DOHH2 (cell line): ENCODE measurements around the gene PDE4D.

Experiments
- H3F3A ChIP-seq: fragments of 200-600 bp; sonication (generic), shearing (Covaris generic); 2 replicates; pipeline ENCODE4 v1.6.0; 2016; ENCODE audit warnings: antibody characterized with exemption, mild to moderate bottlenecking; ENCODE audit not compliant: control insufficient read depth, insufficient read depth
- H3K27ac ChIP-seq: fragments of 200-600 bp; sonication (generic); 2 replicates; pipeline ENCODE4 v1.5.1; 2014; ENCODE audit warnings: low read depth, mild to moderate bottlenecking, low read length, moderate library complexity
- H3K27me3 ChIP-seq: fragments of 200-600 bp; sonication (generic); 2 replicates; pipeline ENCODE4 v1.6.1; 2014; ENCODE audit warnings: mild to moderate bottlenecking, low read length, mixed read lengths; ENCODE audit not compliant: control insufficient read depth
- H3K36me3 ChIP-seq: fragments of 200-600 bp; sonication (generic); 2 replicates; pipeline ENCODE4 v1.6.1; 2014; ENCODE audit warnings: mild to moderate bottlenecking, low read length, moderate library complexity, mixed read lengths; ENCODE audit not compliant: control insufficient read depth
- H3K4me1 ChIP-seq: fragments of 200-600 bp; sonication (generic); 2 replicates; pipeline ENCODE4 v1.6.1; 2014; ENCODE audit warnings: mild to moderate bottlenecking, low read length, mixed read lengths; ENCODE audit not compliant: control insufficient read depth
- H3K4me2 ChIP-seq: fragments of 200-600 bp; sonication (generic); 2 replicates; pipeline ENCODE4 v1.6.0; 2014; ENCODE audit warnings: mild to moderate bottlenecking, low read length, moderate library complexity
- H3K4me3 ChIP-seq: fragments of 200-600 bp; sonication (generic); 2 replicates; pipeline ENCODE4 v1.5.1; 2014; ENCODE audit warnings: mild to moderate bottlenecking, low read length, mixed read lengths
- H3K79me2 ChIP-seq: fragments of 200-600 bp; sonication (generic); 2 replicates; pipeline ENCODE4 v1.6.1; 2014; ENCODE audit warnings: mild to moderate bottlenecking, low read length, mixed read lengths; ENCODE audit not compliant: control insufficient read depth
- H3K9me2 ChIP-seq: fragments of 200-600 bp; sonication (generic); replicated peaks from 2 replicates; pipeline ENCODE4 v1.6.1; 2014; ENCODE audit warnings: mild to moderate bottlenecking, low read length, mixed read lengths; ENCODE audit not compliant: control insufficient read depth
- H3K9me3 ChIP-seq: fragments of 200-600 bp; sonication (generic); 2 replicates; pipeline ENCODE4 v1.6.1; 2014; ENCODE audit warnings: antibody characterized with exemption, low read length, mixed read lengths; ENCODE audit not compliant: control insufficient read depth, insufficient read depth
- H4K20me1 ChIP-seq: fragments of 200-600 bp; sonication (generic); 2 replicates; pipeline ENCODE4 v1.6.0; 2014; ENCODE audit warnings: low read depth, mild to moderate bottlenecking, antibody characterized with exemption, low read length, moderate library complexity; ENCODE audit not compliant: control insufficient read depth, insufficient read depth
- EZH2phosphoT487 ChIP-seq: fragments of 200-600 bp; sonication (generic); IDR thresholded peaks from 2 replicates; pipeline ENCODE4 v1.6.1; 2017; ENCODE audit warnings: borderline replicate concordance, mild to moderate bottlenecking, antibody characterized with exemption, low read length, moderate library complexity, mixed read lengths
- TF ChIP-seq, protein P1 (sequence below): fragments of 200-600 bp; sonication (generic); IDR thresholded peaks from one replicate; pipeline ENCODE4 v1.5.1; 2014; ENCODE audit warnings: antibody characterized with exemption, mild to moderate bottlenecking, low read depth, low read length; ENCODE audit not compliant: poor library complexity, severe bottlenecking

PDE4D gene

DNA sequence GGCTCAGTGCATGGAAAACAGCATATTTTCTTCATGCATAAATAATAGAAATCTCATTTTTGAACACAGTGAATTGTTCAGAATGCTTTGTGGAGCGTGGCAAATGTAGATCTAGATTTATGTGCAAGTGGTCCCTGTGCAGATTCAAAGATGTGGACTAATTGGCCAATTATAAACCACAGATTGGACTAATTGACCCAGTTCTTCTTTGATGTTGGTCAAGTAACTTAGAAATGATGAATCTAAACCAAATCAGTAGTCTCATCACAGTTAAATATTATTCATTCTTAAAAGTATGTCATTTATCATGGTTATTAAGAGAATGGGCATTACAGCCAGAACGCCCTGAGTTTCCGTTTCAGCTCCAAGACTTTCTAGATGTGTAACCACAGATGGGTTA lies 11.7 kb upstream of the PDE4D start:
- no peaks in the 10 kb centered on the region for H3K27me3 ChIP-seq
- H4K20me1 ChIP-seq = no peaks in the 10 kb centered on the region
- TF ChIP-seq EZH2phosphoT487 = no peak
- TF ChIP-seq, protein P1, sequence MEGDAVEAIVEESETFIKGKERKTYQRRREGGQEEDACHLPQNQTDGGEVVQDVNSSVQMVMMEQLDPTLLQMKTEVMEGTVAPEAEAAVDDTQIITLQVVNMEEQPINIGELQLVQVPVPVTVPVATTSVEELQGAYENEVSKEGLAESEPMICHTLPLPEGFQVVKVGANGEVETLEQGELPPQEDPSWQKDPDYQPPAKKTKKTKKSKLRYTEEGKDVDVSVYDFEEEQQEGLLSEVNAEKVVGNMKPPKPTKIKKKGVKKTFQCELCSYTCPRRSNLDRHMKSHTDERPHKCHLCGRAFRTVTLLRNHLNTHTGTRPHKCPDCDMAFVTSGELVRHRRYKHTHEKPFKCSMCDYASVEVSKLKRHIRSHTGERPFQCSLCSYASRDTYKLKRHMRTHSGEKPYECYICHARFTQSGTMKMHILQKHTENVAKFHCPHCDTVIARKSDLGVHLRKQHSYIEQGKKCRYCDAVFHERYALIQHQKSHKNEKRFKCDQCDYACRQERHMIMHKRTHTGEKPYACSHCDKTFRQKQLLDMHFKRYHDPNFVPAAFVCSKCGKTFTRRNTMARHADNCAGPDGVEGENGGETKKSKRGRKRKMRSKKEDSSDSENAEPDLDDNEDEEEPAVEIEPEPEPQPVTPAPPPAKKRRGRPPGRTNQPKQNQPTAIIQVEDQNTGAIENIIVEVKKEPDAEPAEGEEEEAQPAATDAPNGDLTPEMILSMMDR = no peak

DNA sequence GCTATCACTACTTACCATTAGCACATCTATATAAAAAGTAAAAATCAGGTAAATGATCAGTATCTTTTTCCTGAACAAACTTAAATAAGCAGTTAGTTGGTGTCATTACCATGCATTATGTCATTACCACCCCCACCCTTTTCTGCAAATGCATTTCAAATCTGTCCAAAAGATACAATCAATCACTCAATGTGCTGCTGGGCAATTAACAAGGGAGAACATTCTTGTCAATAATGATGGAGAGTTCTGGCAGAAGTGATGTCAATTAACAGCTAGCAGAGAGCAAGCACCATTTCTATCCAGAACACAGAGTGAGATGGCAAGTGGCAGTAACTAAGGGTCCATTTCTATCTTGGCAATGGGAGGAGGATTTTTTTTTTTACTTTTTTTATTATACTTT lies 3.5 kb upstream of the PDE4D start:
- Histone ChIP-seq H3K4me1 (no peaks in the 10 kb centered on the region), H3K27me3 (no peaks in the 10 kb centered on the region), H3K4me2 (no peak overlapping the region), H3K27ac (no peak overlapping the region), H3K36me3 (no peaks in the 10 kb centered on the region), H3K4me3 (no peak overlapping the region), H3K79me2 (no peaks in the 10 kb centered on the region), H3K9me2 (no peaks in the 10 kb centered on the region), H3F3A (no peaks in the 10 kb centered on the region), H3K9me3 (no peaks in the 10 kb centered on the region), H4K20me1 (no peaks in the 10 kb centered on the region)
- no peak for TF ChIP-seq EZH2phosphoT487
- TF ChIP-seq, protein P1 = no peak

More for the DNA sequence above, 11.7 kb upstream of the PDE4D start:
- H3K9me3 ChIP-seq = no peaks in the 10 kb centered on the region
- no peak overlapping the region for H3K4me2 ChIP-seq
- H3F3A ChIP-seq = no peaks in the 10 kb centered on the region
- no peak overlapping the region for H3K27ac ChIP-seq
- no peaks in the 10 kb centered on the region for H3K4me1 ChIP-seq
- no peaks in the 10 kb centered on the region for H3K9me2 ChIP-seq
- no peak overlapping the region for H3K4me3 ChIP-seq
- H3K79me2 ChIP-seq = no peaks in the 10 kb centered on the region
- no peaks in the 10 kb centered on the region for H3K36me3 ChIP-seq

DNA sequence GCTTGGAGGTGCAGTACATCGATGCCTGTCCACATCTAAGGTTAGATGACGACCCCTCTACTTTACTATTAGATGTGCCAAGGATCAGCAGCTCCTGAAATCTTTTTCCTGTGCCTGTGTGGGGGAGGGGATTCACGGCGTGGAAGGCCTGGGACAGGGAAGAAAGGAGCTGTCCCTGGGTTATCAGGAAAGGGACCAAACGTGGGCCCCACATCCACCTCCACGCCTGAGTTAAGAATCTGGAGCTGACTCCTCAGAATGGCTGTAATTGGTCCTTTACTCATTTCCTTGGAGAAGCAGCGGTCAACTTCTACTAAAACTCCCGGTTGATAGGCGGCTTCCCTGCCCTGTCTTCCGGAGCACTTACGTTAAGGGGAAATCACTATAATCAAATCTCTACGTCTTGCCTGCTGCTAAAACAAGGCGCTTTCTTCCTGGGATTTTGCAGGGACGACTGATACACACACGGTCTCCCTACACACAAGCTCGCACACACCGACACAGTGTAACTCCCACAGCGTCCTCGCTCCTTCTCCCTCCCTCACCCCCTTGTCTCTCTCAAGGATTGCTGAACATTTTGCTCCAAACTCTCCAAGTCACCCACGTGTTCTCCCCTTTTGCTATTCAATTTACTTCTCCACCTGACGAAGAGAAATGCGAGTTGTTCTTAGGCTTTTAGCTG lies 1.4 kb downstream of the PDE4D start:
- H4K20me1 ChIP-seq = no peaks in the 10 kb centered on the region
- H3K27ac ChIP-seq = no peak overlapping the region
- TF ChIP-seq, protein P1 = no peak
- TF ChIP-seq EZH2phosphoT487 = no peak
- H3K36me3 ChIP-seq = no peaks in the 10 kb centered on the region
- H3K27me3 ChIP-seq = no peaks in the 10 kb centered on the region
- no peaks in the 10 kb centered on the region for H3K9me3 ChIP-seq
- no peaks in the 10 kb centered on the region for H3K4me1 ChIP-seq
- H3K4me2 ChIP-seq = no peak overlapping the region
- H3K79me2 ChIP-seq = no peaks in the 10 kb centered on the region
- H3F3A ChIP-seq = no peaks in the 10 kb centered on the region
- H3K4me3 ChIP-seq = no peak overlapping the region
- H3K9me2 ChIP-seq = no peaks in the 10 kb centered on the region
